Activated CD8-positive, alpha-beta memory T cell treated with anti-CD3 and anti-CD28 coated beads, Interleukin-2, amount 50 U/mL, for 1 hour (primary cell): ENCODE measurements around the gene INS.

Experiments used
- DNase-seq: peaks from one replicate; pipeline ENCODE4 v3.0.0-alpha.2; 2020; ENCODE audit errors: extremely low read depth

The INS gene

GRCh38 chr11:2160736-2161259, at the start of gene INS:
TSS of gene INS (minus strand) at chr11:2161209. CDS start at chr11:2160971, 238 bp downstream.
- no peak for DNase-seq

- no peak for DNase-seq
These were observed 49.5 kb upstream of the INS start for GRCh38 chr11:2210366-2211112.

- DNase-seq: no peak
These were observed 48.9 kb upstream of the INS start for GRCh38 chr11:2209900-2210321.

GRCh38 chr11:2209370-2209801, 48.4 kb upstream of the INS start:
- DNase-seq: no peak

- DNase-seq: no peak
These were observed 47.8 kb upstream of the INS start for GRCh38 chr11:2208691-2209369.

- no peak for DNase-seq
These were observed 47.0 kb upstream of the INS start for GRCh38 chr11:2207773-2208621.

- no peak for DNase-seq
These were observed 46.2 kb upstream of the INS start for GRCh38 chr11:2207212-2207611.

GRCh38 chr11:2205981-2206690, 45.1 kb upstream of the INS start:
- no peak for DNase-seq

GRCh38 chr11:2205214-2205720, 44.3 kb upstream of the INS start:
- no peak for DNase-seq

- no peak for DNase-seq
These were observed 43.6 kb upstream of the INS start for GRCh38 chr11:2204361-2205213.

- no peak for DNase-seq
These were observed 42.6 kb upstream of the INS start for GRCh38 chr11:2203440-2204259.

- no peak for DNase-seq
These were observed 42.0 kb upstream of the INS start for GRCh38 chr11:2202900-2203439.

- DNase-seq: no peak
These were observed 41.3 kb upstream of the INS start for GRCh38 chr11:2202071-2202899.

- DNase-seq: no peak
These were observed 40.5 kb upstream of the INS start for GRCh38 chr11:2201542-2201941.

- DNase-seq: no peak
These were observed 40.0 kb upstream of the INS start for GRCh38 chr11:2200957-2201519.

- no peak for DNase-seq
These were observed 39.5 kb upstream of the INS start for GRCh38 chr11:2200536-2200935.

- no peak for DNase-seq
These were observed 38.7 kb upstream of the INS start for GRCh38 chr11:2199466-2200341.
